Panc1 (cell line): ENCODE data around the gene FOXK2. TPM values are rescaled to one million over a fixed set of nuclear protein-coding genes. Genes with fewer than 3 reads are reported as not detected.
A peak's percentile ranks its signal among the peaks of the same experiment; 100 is the strongest.

ENCODE experiments used
- ATAC-seq: fragments of 200-7000 bp; cut with Tn5 transposase; 2 replicates; pipeline ENCODE4 v1.9.1; 2020; ENCODE audit warnings: mild to moderate bottlenecking, moderate library complexity
- BruUV-seq: library from RNA; stranded (reverse); fragments of 400-500 nt; replicated peaks from 2 replicates; lab custom pipeline; 2021; lab: Mats Ljungman, UMichigan
- CTCF ChIA-PET: fragments of 300-600 bp; sonication (Branson Sonifier 250); formaldehyde crosslinking; loops from one replicate; lab custom pipeline; 2022; ENCODE audit warnings: antibody characterized with exemption; lab: Charles Lee
- POLR2A ChIA-PET: fragments of 300-600 bp; sonication (Branson Sonifier 250); formaldehyde crosslinking; loops from one replicate; lab custom pipeline; 2022; ENCODE audit warnings: antibody characterized with exemption; lab: Charles Lee
- DNase-seq: peaks from one replicate; pipeline ENCODE4 v3.0.0-alpha.2; 2010; ENCODE audit warnings: low read depth, low spot score
- H3K27ac ChIP-seq: 2 replicates; pipeline ENCODE4 v1.5.1; 2011; ENCODE audit warnings: mild to moderate bottlenecking, low read length, inconsistent platforms
- H3K27me3 ChIP-seq: fragments of 200-500 bp; sonication (Bioruptor generic); 2 replicates; pipeline ENCODE4 v1.6.0; 2014; ENCODE audit warnings: low read length, inconsistent platforms; ENCODE audit not compliant: control insufficient read depth, insufficient read depth
- H3K36me3 ChIP-seq: fragments of 200-500 bp; sonication (Bioruptor generic); 2 replicates; pipeline ENCODE4 v1.5.1; 2014; ENCODE audit warnings: inconsistent platforms, mild to moderate bottlenecking, low read length, moderate library complexity; ENCODE audit not compliant: control insufficient read depth, insufficient read depth
- H3K4me1 ChIP-seq: 2 replicates; pipeline ENCODE4 v1.5.1; 2011; ENCODE audit warnings: inconsistent platforms, mild to moderate bottlenecking, low read length, moderate library complexity; ENCODE audit not compliant: control insufficient read depth, insufficient read depth
- H3K4me3 ChIP-seq, 2 experiments: 2 replicates each; pipeline ENCODE4 v1.5.1; 2011 to 2012; ENCODE audit warnings: low read depth in 2 of 2, low read length in 2 of 2, mild to moderate bottlenecking in 2 of 2, inconsistent platforms in 1 of 2, moderate library complexity in 1 of 2
- H3K9me3 ChIP-seq: fragments of 200-500 bp; sonication (Bioruptor generic); 2 replicates; pipeline ENCODE4 v1.5.1; 2014; ENCODE audit warnings: low read depth, mild to moderate bottlenecking, inconsistent platforms, low read length, moderate library complexity; ENCODE audit not compliant: control insufficient read depth, insufficient read depth
- CTCF ChIP-seq: fragments of 450-650 bp; IDR thresholded peaks from 2 replicates; pipeline ENCODE4 v1.5.1; 2017; ENCODE audit warnings: mild to moderate bottlenecking
- POLR2AphosphoS5 ChIP-seq: IDR thresholded peaks from 2 replicates; pipeline ENCODE4 v1.6.1; 2012; ENCODE audit warnings: mild to moderate bottlenecking, low read depth, low read length, moderate library complexity
- REST ChIP-seq, 2 experiments: IDR thresholded peaks; 2 replicates each; pipeline ENCODE4 v1.6.1; 2011 to 2012; ENCODE audit warnings: low read depth in 2 of 2, control low read depth in 1 of 2, low read length in 1 of 2, mild to moderate bottlenecking in 1 of 2, moderate library complexity in 1 of 2; ENCODE audit not compliant: insufficient read depth in 1 of 2
- SIN3A ChIP-seq: IDR thresholded peaks from 2 replicates; pipeline ENCODE4 v1.6.1; 2012; ENCODE audit warnings: low read depth, mild to moderate bottlenecking, low read length, moderate library complexity, borderline replicate concordance; ENCODE audit not compliant: insufficient read depth
- TCF7L2 ChIP-seq: IDR thresholded peaks from 2 replicates; pipeline ENCODE4 v1.6.1; 2011; ENCODE audit warnings: mild to moderate bottlenecking, low read depth, low read length, inconsistent platforms
- in situ Hi-C: cut with HindIII; loops from 2 replicates; pipeline ENCODE4 v1.10.0; 2016; ENCODE audit warnings: low sequenced_read_pairs, low pct_unique_long_range_greater_than_20kb
- intact Hi-C: fragments of 100-400 bp; cut with micrococcal nuclease; formaldehyde crosslinking; loops from one replicate; pipeline ENCODE4 v1.10.0; 2022; ENCODE audit not compliant: unreplicated experiment
- total RNA-seq: library from RNA; stranded (reverse); gene quantifications from one replicate; pipeline ENCODE4 v1.2.1, GENCODE V29; 2021; ENCODE audit not compliant: unreplicated experiment

FOXK2 gene
- total RNA-seq, 1 experiment from 2014 or later: 143 TPM

GRCh38 chr17:82531431-82531881 lies 11.9 kb downstream of the FOXK2 start:
- no TSS peak for BruUV-seq
- H3K4me3 ChIP-seq: no peak overlapping the region
- peak; percentile 36 for DNase-seq
- H3K9me3 ChIP-seq: no peaks in the 10 kb centered on the region
- H3K27me3 ChIP-seq: no peaks in the 10 kb centered on the region
- peak; percentile 62 for ATAC-seq
- in situ Hi-C loops (no loop called here), intact Hi-C loops (no loop called here)
- H3K36me3 ChIP-seq: no peaks in the 10 kb centered on the region
- H3K27ac ChIP-seq: peak overlapping the region; percentile 62
- H3K4me1 ChIP-seq: peaks cover 80% of the 10 kb centered on the region
- TF ChIP-seq POLR2AphosphoS5 (no peak), REST (IDR thresholded peaks at IDR 0.05; ENCODE audit: insufficient read depth in 1 of 2, low read depth in 2 of 2, low read length in 1 of 2) (no peak), SIN3A (no peak), TCF7L2 (no peak), CTCF (no peak)
- POLR2A ChIA-PET: interaction anchor here (0.6 kb wide), 1 partner anchor 23 kb away, joined by 4 read pairs; no protein-coding TSS in a partner anchor
- CTCF ChIA-PET: interaction anchor here (0.5 to 0.6 kb wide), 2 partner anchors 29 to 114 kb away, joined by 4 to 10 read pairs; no protein-coding TSS in a partner anchor

GRCh38 chr17:82534401-82534812 lies 14.9 kb downstream of the FOXK2 start:
- BruUV-seq: no TSS peak
- TF ChIP-seq TCF7L2 (no peak), POLR2AphosphoS5 (no peak), CTCF (no peak), SIN3A (no peak), REST (IDR thresholded peaks at IDR 0.05; ENCODE audit: insufficient read depth in 1 of 2, low read depth in 2 of 2, low read length in 1 of 2) (no peak)
- peaks cover 63% of the 10 kb centered on the region for H3K4me1 ChIP-seq
- no peaks in the 10 kb centered on the region for H3K9me3 ChIP-seq
- no peaks in the 10 kb centered on the region for H3K36me3 ChIP-seq
- in situ Hi-C loops (no loop called here), intact Hi-C loops (no loop called here)
- H3K4me3 ChIP-seq: no peak overlapping the region
- DNase-seq: no peak
- ChIA-PET POLR2A (no interaction called here), CTCF (no interaction called here)
- ATAC-seq: 0 out of 2 replicates have a peak, but pooled peaks have one; percentile 22
- no peak overlapping the region for H3K27ac ChIP-seq
- H3K27me3 ChIP-seq: no peaks in the 10 kb centered on the region
